Renal pelvis (tissue), 4 donors: ENCODE data around the gene SRCIN1. TPM values are rescaled to one million over a fixed set of nuclear protein-coding genes. Genes with fewer than 3 reads are reported as not detected.
A peak's percentile ranks its signal among the peaks of the same experiment; 100 is the strongest.

Source experiments
- DNase-seq: peaks from one replicate; pipeline ENCODE4 v3.0.0-alpha.2; 2013
- polyA plus RNA-seq, 3 donors: library from polyadenylated mRNA; unstranded; fragments of 120-200 nt; gene quantifications; one replicate each; pipeline ENCODE4 v1.2.1, GENCODE V29; 2013; ENCODE audit not compliant: insufficient read length in 3 of 3

SRCIN1 gene
- polyA plus RNA-seq, 3 donors, result 4.2 to 6.7 (median 6.2) TPM

- no peak for DNase-seq
These were observed 12.4 kb upstream of the SRCIN1 start for GRCh38 chr17:38617967-38618760.

DNA sequence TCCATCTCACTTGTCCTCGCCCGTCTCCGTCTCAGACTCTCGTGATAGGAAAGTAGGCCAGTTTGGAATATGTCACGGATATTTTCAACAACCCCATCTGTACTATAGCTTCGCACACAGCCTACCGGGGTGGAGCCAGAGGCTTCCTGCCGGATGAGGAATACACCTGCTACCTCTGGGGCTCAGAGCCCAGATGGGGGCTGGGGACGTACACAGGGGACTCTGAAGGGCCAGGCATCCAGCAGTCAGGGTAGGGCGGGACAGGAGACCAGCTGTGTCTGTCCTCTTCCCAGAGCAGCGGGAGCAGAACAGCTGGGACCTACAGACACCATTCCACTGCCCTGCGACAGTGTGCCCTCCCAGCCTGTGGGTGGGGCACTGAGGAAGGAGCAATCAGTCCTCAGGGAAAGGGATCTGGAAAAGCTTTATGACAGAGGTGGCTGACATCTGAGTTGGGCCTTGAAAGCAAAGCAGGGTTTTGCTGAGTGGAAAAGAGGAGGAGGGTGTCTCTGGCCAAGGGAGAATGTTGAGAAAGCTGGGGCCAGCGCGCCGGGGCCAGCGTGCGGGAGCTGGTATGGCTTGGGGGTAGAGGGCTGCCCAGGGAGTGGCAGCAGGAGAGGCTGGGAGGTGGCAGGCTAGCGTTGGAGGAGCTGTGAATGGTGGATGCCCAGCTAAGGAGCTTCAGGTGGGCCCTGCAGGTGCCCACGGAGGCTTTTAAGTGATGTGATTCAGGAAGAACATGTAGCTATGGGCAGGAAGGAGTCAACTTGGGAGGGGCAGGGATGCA lies 11.5 kb upstream of the SRCIN1 start:
- no peak for DNase-seq

DNA sequence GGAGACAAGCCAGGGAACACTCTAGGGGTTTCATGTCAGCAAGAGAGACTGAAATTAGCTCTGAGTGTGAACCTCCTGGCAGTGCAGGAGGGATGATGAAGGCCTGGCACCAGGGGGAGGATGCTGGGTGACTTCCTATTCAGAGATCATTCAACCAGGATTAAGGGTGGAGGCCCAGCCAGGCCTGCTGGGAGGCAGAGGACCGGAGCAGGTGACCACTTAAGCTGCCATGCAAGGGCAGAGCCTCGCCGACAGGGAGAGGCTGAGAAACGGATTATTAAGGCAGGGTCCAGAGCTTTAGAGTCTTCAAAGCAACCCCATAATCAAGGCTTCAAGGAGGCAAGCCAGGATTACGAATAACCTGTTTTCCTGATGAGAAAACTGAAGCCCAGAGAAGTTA lies 10.6 kb upstream of the SRCIN1 start:
- no peak for DNase-seq

DNA sequence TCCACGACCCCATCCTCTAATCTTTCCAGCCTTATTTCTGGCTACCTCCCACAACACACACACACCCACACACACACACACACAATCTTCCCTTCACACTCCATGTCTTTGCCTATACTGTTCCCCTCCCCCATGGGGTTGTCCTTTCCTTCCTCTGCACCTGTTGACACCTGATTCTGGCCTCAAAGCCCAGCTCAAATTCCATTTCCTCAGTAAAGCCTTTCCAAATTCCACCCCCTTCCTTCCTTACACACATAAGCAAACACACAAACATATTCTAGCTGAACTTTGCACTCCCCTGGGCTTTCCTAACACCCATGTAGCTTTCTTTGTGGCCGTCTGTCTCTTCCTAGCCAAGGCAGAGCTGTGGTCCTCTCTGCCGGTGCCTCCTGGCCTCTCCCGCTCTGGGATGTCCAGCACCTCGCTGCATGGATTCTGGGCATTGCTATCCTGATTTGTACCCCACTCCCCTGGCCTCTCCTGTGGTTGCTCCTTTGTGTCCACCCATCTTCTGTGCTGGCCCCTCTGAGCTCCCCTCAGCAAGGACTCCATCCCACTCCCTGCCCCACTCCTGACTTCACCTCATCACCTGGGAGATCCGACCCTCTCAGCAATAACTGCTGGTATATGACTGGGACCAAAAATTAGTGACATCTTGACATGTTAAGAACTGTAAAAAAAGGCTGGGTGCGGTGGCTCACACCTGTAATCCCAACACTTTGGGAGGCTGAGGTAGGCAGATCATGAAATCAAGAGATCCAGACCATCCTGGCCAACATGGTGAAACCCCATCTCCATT lies 8.4 kb upstream of the SRCIN1 start:
- DNase-seq, result no peak

DNA sequence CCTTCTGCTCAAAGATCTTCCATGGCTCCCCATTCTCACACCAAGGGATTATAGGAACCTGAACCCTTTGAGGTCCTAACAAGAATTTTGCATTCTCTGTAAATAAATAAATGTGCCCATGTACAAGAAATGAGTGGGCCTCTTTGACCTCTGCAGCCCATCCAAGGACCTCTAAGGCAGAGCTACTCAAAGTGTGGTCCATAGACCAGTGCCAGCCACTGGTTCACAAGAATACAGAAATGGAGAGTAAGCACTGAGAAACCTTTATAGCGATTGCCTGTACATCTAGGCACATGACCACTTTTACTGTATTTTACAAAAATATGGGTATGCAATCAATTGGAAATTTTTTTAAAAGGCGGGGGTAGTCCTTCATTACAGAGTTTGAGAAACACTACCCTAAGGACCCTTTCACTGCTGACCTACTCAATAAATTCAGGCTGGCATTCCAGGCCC lies 7.8 kb upstream of the SRCIN1 start:
- DNase-seq, result no peak

GRCh38 chr17:38611872-38612376 lies 6.2 kb upstream of the SRCIN1 start:
- no peak for DNase-seq

- no peak for DNase-seq
These were observed 5.5 kb upstream of the SRCIN1 start for GRCh38 chr17:38611070-38611786.

DNA sequence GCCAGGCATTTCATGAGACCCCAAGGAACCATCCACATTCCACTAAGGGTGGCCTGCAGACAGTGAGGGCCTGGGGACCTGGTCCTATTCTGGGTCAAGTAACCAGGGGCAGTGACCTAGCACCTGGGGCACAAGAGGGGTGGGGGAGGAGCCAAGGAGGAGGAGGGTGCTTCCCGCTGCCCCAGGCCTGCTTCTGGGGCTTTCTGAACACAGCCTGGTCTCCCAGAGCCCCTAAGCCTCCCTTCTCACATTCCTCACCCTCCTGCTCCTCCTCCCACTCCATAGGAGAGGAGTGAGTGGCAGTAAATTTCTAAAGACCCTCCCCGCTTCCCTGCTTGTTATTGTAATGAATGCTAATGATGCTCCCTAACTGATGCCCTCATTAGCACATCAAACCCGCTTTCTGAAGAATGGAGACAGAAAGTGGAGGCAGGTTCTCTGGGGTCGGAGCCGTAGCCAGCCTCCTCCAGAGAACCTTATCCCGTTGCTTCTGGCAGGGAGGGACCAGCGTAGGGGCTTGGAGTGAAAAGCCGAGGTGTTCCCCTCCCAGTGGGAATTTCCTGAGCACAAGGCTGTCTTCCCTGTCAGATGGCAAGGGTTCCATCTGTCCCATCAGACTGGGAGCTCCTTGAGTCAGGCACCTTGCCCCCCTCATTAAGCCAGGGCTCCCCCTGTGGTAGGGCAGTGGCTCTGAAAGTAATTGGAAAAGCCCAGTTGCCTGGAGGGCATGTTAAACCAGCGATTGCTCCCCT lies 3.7 kb upstream of the SRCIN1 start:
- DNase-seq, result no peak

DNA sequence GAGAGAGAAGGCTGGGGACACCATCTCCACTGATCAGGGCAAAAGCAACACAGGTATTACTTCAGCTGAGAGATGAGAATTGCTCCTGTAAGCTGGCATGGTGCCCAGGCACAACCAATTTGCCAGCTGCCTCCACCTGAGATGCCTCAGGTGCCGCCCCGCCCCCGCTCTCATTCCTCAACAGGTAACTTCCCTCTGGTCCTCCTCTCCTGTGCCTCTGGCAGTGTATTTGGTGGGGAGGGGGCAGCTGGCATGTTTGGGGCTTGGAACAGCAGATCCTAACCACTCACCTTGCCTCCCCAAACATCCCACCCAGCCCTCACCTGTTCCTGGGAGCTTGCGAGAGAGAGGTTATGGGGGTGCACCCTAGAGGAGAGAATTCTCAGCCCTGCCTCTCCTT lies 2.9 kb upstream of the SRCIN1 start:
- no peak for DNase-seq

GRCh38 chr17:38606646-38607611 lies 1.2 kb upstream of the SRCIN1 start:
- no peak for DNase-seq

- no peak for DNase-seq
These were observed 326 bp downstream of the SRCIN1 start for GRCh38 chr17:38605411-38605840.

DNA sequence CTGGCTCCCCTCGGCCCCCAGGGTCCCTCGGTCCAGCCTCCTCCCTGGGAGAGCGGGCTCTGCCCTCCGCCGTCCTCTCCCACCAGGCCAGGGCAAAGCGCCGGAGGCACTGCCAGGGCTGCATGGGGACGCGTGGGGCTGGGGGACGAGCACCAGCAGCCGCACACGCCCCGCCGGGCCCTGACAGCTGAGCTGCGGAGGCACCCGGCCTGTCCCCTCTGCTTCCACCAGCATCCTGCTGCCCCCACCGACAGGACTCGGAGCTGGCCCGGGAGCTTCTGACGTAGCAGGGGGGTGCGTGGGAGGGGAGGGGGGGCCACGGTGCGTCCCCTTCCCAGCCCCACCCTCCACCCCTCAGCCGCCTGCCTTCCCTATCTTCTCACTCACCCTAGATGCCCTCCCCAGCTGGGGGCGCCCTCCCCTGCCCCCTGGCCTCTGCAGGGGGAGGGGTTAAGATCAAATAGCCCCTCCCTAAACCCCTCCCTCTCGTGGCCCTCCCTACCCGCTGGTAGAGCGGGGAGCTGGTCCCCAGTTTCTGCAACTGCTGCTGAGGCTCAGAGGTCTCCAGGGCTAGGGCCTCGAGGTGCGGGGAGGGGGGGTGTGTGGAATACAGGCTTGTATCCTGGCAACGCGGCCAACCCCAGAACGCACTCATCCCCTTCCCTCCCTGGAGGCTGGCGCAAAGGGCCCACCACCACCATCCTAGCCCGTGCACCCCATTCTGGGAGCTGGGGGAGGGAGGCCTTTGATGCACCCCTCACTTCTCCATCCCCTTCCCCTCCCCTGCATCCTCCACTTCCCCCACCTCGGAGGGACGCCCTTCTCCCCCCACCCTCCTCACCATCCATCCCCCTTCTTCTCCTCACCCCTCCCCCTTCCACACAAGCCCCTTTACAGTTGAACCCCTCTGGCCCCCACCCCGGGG lies 1.0 kb downstream of the SRCIN1 start:
- DNase-seq, result no peak

DNA sequence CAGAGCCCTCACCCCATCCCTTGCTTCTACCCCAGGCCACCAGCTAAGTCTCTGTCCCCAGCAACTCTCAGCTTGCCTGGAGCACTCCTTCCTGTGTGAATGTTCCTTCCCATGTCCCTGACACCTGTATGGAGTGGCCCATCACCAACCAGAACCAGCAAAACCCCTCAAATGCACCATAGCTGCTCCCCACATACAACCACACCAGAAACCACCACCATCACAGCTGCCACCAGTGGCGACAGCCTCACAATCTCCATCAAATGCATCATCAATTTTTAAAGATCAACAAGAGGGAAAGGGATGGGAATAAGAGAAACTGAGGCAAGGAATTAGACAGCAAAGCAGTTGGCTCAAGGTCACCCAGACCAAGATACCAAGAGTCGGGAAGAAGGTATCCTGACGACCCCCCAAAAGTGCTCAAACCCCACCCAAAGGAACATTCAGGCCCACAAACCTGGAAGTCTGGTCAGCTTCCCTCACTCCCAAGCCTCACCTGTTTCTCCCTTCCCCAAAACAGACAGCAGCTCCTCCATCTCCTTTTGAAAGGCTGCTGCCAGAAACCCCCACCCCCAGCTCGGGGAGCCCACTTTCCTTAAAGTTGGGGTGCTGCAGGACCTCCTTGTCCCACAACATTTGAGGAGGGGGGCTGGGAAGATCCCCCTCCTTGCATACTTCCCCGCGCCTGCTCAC lies 1.8 kb downstream of the SRCIN1 start:
- no peak for DNase-seq

DNA sequence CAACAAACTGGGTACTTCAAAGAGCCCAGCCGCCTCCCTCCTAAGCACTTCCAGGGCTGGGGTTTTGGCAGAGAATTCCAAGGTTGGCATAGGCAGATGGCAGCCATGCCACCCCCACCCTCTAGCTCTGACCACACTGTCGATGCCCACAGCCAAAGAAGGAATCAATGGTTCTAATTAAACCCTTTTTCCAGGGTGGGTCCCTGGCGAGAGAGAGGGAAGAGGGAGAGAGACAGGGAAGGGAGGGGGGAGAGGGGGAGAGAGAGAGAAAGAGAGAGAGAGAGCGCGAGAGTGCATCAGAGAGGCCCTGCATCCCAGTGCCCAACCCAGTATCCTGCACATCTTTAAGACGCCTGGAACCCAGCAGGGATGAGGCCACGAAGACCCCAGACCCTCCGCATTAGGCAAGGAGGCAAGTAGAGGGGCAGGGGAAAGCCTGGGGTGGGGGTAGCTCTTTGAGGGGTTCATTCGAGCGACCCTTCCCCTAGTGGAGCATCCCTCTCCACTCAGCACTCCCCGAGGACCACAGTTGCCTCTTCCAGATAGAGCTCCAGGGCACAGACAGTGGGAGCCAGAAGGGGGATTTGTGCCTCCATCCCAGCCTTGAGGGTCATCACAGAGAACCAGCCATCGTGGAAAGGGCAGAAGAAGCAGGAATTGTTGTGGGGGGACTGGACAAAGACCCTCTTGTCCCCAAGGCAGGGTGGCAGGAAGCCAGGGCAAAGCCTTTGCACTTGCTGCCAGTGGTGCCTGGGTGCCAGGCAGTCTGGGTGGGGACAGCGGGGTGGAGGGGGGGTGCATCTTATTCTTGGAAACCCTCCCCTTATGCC lies 2.6 kb downstream of the SRCIN1 start:
- no peak for DNase-seq

GRCh38 chr17:38602453-38602852 lies 3.3 kb downstream of the SRCIN1 start:
- DNase-seq, result no peak

GRCh38 chr17:38601539-38602351 lies 4.0 kb downstream of the SRCIN1 start:
- peak; percentile 76 for DNase-seq
